ENCODE data around the gene PYGB. TPM values are rescaled to one million over a fixed set of nuclear protein-coding genes. Genes with fewer than 3 reads are reported as not detected.

The PYGB gene
- total RNA-seq, 1 experiment from 2014 or later = 78.9 TPM

- no TSS peak for BruUV-seq (replicated peaks)
Measured at GRCh38 chr20:25204550-25205276, 43.2 kb upstream of the PYGB start.

DNA sequence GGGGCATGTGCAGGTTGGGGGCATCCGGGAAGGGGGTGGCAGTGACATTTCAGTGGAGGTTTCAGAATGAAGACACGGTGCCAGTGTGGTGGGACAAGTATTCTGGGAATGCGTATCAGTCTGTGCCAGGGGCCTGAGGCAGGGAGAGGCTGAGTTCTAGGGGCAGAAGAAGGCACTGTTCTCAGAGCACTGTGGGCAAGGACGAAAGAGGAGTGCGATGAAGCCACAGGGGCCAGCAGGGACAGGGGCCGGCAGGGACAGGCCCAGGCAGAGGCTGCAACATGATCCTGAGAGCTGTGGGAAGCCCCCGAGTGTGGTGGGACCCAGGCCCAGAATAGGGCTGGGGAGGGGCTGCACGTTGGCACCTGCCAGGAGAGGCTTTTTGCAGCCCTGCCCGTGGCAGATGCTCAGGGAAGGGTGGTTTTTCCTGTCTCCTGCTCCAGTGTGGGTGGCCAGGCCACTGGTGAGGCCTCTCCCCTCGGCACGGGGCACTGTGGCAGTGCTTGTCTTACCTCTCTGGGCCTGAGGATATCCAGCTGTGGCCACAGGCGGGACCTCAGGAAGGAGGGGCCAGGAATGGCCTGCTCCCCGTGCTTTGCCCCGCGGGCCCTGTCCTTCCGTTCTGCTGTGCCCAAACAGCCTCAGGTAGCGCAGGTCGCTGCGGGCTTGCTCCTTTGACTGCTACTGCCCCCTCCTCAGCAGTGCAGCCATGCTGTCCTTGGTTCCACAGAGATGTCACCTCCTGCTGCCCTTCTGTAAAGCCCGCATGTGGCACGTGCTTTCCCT is 42.4 kb upstream of the PYGB start:
- no TSS peak for BruUV-seq (replicated peaks)
- Mint-ChIP-seq H3K4me1 (ENCODE audit: low read depth, unreplicated experiment) (peaks cover 5% of the 10 kb centered on the region), H3K27ac (ENCODE audit: unreplicated experiment) (no peak overlapping the region), H3K36me3 (ENCODE audit: insufficient read depth, unreplicated experiment) (peaks cover 11% of the 10 kb centered on the region), H3K9me3 (ENCODE audit: unreplicated experiment) (no peaks in the 10 kb centered on the region), H3K4me3 (ENCODE audit: unreplicated experiment) (no peak overlapping the region), H3K27me3 (ENCODE audit: insufficient read depth, unreplicated experiment) (no peaks in the 10 kb centered on the region)
- TF ChIP-seq CTCF (IDR thresholded peaks at IDR 0.05; ENCODE audit: insufficient read depth in 1 of 2, low read depth in 1 of 2, low read length in 1 of 2, severe bottlenecking in 1 of 2, unreplicated experiment in 1 of 2) = no peak
- Histone ChIP-seq H3K4me3 (ENCODE audit: low read depth, low read length) (no peak overlapping the region), H3K4me1 (no peaks in the 10 kb centered on the region), H3K9me3 (no peaks in the 10 kb centered on the region), H3K27me3 (replicated peaks; ENCODE audit: control insufficient read depth, insufficient read depth, low read length) (no peaks in the 10 kb centered on the region), H3K36me3 (ENCODE audit: control insufficient read depth, insufficient read depth, low read length) (no peaks in the 10 kb centered on the region)
- DNase-seq = no peak
- POLR2A ChIA-PET = no interaction called here
- intact Hi-C loops (cut with micrococcal nuclease; ENCODE audit: unreplicated experiment) = no loop called here
- CTCF ChIA-PET = no interaction called here

More at GRCh38 chr20:25204550-25205276, 43.2 kb upstream of the PYGB start:
- Histone ChIP-seq H3K4me1 (no peaks in the 10 kb centered on the region), H3K36me3 (ENCODE audit: control insufficient read depth, insufficient read depth, low read length) (no peaks in the 10 kb centered on the region), H3K4me3 (ENCODE audit: low read depth, low read length) (no peak overlapping the region), H3K27me3 (replicated peaks; ENCODE audit: control insufficient read depth, insufficient read depth, low read length) (no peaks in the 10 kb centered on the region), H3K9me3 (no peaks in the 10 kb centered on the region)
- intact Hi-C loops (cut with micrococcal nuclease; ENCODE audit: unreplicated experiment) = no loop called here
- CTCF ChIA-PET = no interaction called here
- no peak overlapping the region for H3K27ac Mint-ChIP-seq (ENCODE audit: unreplicated experiment)
- POLR2A ChIA-PET = no interaction called here
- no peaks in the 10 kb centered on the region for H3K9me3 Mint-ChIP-seq (ENCODE audit: unreplicated experiment)
- no peak overlapping the region for H3K4me3 Mint-ChIP-seq (ENCODE audit: unreplicated experiment)
- no peaks in the 10 kb centered on the region for H3K27me3 Mint-ChIP-seq (ENCODE audit: insufficient read depth, unreplicated experiment)
- no peak for TF ChIP-seq CTCF (IDR thresholded peaks at IDR 0.05; ENCODE audit: insufficient read depth in 1 of 2, low read depth in 1 of 2, low read length in 1 of 2, severe bottlenecking in 1 of 2, unreplicated experiment in 1 of 2)
- peaks cover 5% of the 10 kb centered on the region for H3K4me1 Mint-ChIP-seq (ENCODE audit: low read depth, unreplicated experiment)
- no peak for DNase-seq
- peaks cover 11% of the 10 kb centered on the region for H3K36me3 Mint-ChIP-seq (ENCODE audit: insufficient read depth, unreplicated experiment)

GRCh38 chr20:25206063-25206403 is 41.9 kb upstream of the PYGB start:
- H3K4me1 Mint-ChIP-seq (ENCODE audit: low read depth, unreplicated experiment) = peaks cover 5% of the 10 kb centered on the region
- no peak for DNase-seq
- intact Hi-C loops (cut with micrococcal nuclease; ENCODE audit: unreplicated experiment) = no loop called here
- Histone ChIP-seq H3K4me3 (ENCODE audit: low read depth, low read length) (no peak overlapping the region), H3K36me3 (ENCODE audit: control insufficient read depth, insufficient read depth, low read length) (no peaks in the 10 kb centered on the region), H3K27me3 (replicated peaks; ENCODE audit: control insufficient read depth, insufficient read depth, low read length) (no peaks in the 10 kb centered on the region), H3K4me1 (no peaks in the 10 kb centered on the region), H3K9me3 (no peaks in the 10 kb centered on the region)
- BruUV-seq (replicated peaks) = no TSS peak
- no peak overlapping the region for H3K4me3 Mint-ChIP-seq (ENCODE audit: unreplicated experiment)
- ChIA-PET CTCF (no interaction called here), POLR2A (no interaction called here)
- no peaks in the 10 kb centered on the region for H3K9me3 Mint-ChIP-seq (ENCODE audit: unreplicated experiment)
- no peak overlapping the region for H3K27ac Mint-ChIP-seq (ENCODE audit: unreplicated experiment)
- no peak for TF ChIP-seq CTCF (IDR thresholded peaks at IDR 0.05; ENCODE audit: insufficient read depth in 1 of 2, low read depth in 1 of 2, low read length in 1 of 2, severe bottlenecking in 1 of 2, unreplicated experiment in 1 of 2)
- H3K27me3 Mint-ChIP-seq (ENCODE audit: insufficient read depth, unreplicated experiment) = no peaks in the 10 kb centered on the region
- peaks cover 11% of the 10 kb centered on the region for H3K36me3 Mint-ChIP-seq (ENCODE audit: insufficient read depth, unreplicated experiment)

Data from Caco-2 (cell line).